ENCODE data around the gene CCDC85C. TPM values are rescaled to one million over a fixed set of nuclear protein-coding genes. Genes with fewer than 3 reads are reported as not detected.

CCDC85C gene
- total RNA-seq, 1 donor from 2014 or later = 9.7 TPM

GRCh38 chr14:99556134-99556791 is 47.7 kb downstream of the CCDC85C start:
- no peak for DNase-seq

GRCh38 chr14:99554757-99555531 is 49.1 kb downstream of the CCDC85C start:
- no peak for DNase-seq

- no peak for DNase-seq
These were observed 49.8 kb downstream of the CCDC85C start for GRCh38 chr14:99554184-99554583.

- no peak for DNase-seq
These were observed 51.3 kb downstream of the CCDC85C start for GRCh38 chr14:99552572-99553216.

GRCh38 chr14:99552021-99552553 is 51.9 kb downstream of the CCDC85C start:
- DNase-seq = no peak

GRCh38 chr14:99551034-99551922 is 52.7 kb downstream of the CCDC85C start:
- no peak for DNase-seq

- DNase-seq = no peak
These were observed 53.5 kb downstream of the CCDC85C start for GRCh38 chr14:99550387-99550992.

GRCh38 chr14:99549684-99550083 is 54.3 kb downstream of the CCDC85C start:
- no peak for DNase-seq

- DNase-seq = no peak
These were observed 55.0 kb downstream of the CCDC85C start for GRCh38 chr14:99548871-99549515.

GRCh38 chr14:99548255-99548654 is 55.8 kb downstream of the CCDC85C start:
- DNase-seq = no peak

GRCh38 chr14:99546234-99546879 is 57.6 kb downstream of the CCDC85C start:
- DNase-seq = no peak

GRCh38 chr14:99545586-99545985 is 58.4 kb downstream of the CCDC85C start:
- no peak for DNase-seq

GRCh38 chr14:99544991-99545390 is 59.0 kb downstream of the CCDC85C start:
- DNase-seq = no peak

- DNase-seq = no peak
These were observed 60.0 kb downstream of the CCDC85C start for GRCh38 chr14:99543985-99544384.

GRCh38 chr14:99543370-99543769 is 60.6 kb downstream of the CCDC85C start:
- no peak for DNase-seq

GRCh38 chr14:99542566-99542965 is 61.4 kb downstream of the CCDC85C start:
- no peak for DNase-seq

GRCh38 chr14:99541677-99542470 is 62.1 kb downstream of the CCDC85C start:
- DNase-seq = no peak

- DNase-seq = no peak
These were observed 62.8 kb downstream of the CCDC85C start for GRCh38 chr14:99541211-99541610.

- DNase-seq = no peak
These were observed 63.6 kb downstream of the CCDC85C start for GRCh38 chr14:99540196-99541032.
